ENCODE measurements around the gene STAG3.

STAG3 gene

GRCh38 chr7:100204454-100204853 lies 26.7 kb downstream of the STAG3 start:
- Histone ChIP-seq H3K4me3 (ENCODE audit: low read depth, low read length) (no peak overlapping the region), H3K4me2 (ENCODE audit: low read length) (no peak overlapping the region), H3K36me3 (ENCODE audit: control insufficient read depth, insufficient read depth, low read length) (no peaks in the 10 kb centered on the region), H3K27me3 (ENCODE audit: control insufficient read depth, insufficient read depth, low read length) (no peaks in the 10 kb centered on the region), H3K9ac (no peak overlapping the region), H2AFZ (no peak overlapping the region), H3K27ac (no peak overlapping the region), H3K4me1 (peaks cover 11% of the 10 kb centered on the region), H3K79me2 (no peaks in the 10 kb centered on the region), H3K9me3 (ENCODE audit: control insufficient read depth, low read length) (no peaks in the 10 kb centered on the region)
- no peak for TF ChIP-seq CTCF (IDR thresholded peaks at IDR 0.05)

- Histone ChIP-seq H3K27ac (peak overlapping the region; percentile 54), H3K79me2 (no peaks in the 10 kb centered on the region), H2AFZ (peak overlapping the region; percentile 24), H3K4me2 (ENCODE audit: low read length) (no peak overlapping the region), H3K9me3 (ENCODE audit: control insufficient read depth, low read length) (no peaks in the 10 kb centered on the region), H3K4me3 (ENCODE audit: low read depth, low read length) (no peak overlapping the region), H3K9ac (no peak overlapping the region), H3K4me1 (peaks cover 14% of the 10 kb centered on the region), H3K27me3 (ENCODE audit: control insufficient read depth, insufficient read depth, low read length) (no peaks in the 10 kb centered on the region), H3K36me3 (ENCODE audit: control insufficient read depth, insufficient read depth, low read length) (no peaks in the 10 kb centered on the region)
- TF ChIP-seq CTCF (IDR thresholded peaks at IDR 0.05): no peak
These were observed 31.2 kb downstream of the STAG3 start for GRCh38 chr7:100208911-100209408.

- Histone ChIP-seq H3K4me2 (ENCODE audit: low read length) (no peak overlapping the region), H3K27ac (peak overlapping the region; percentile 54), H3K9me3 (ENCODE audit: control insufficient read depth, low read length) (no peaks in the 10 kb centered on the region), H3K4me1 (peaks cover 14% of the 10 kb centered on the region), H2AFZ (peak overlapping the region; percentile 24), H3K36me3 (ENCODE audit: control insufficient read depth, insufficient read depth, low read length) (no peaks in the 10 kb centered on the region), H3K9ac (no peak overlapping the region), H3K79me2 (no peaks in the 10 kb centered on the region), H3K27me3 (ENCODE audit: control insufficient read depth, insufficient read depth, low read length) (no peaks in the 10 kb centered on the region), H3K4me3 (ENCODE audit: low read depth, low read length) (no peak overlapping the region)
- no peak for TF ChIP-seq CTCF (IDR thresholded peaks at IDR 0.05)
These were observed 31.8 kb downstream of the STAG3 start for GRCh38 chr7:100209493-100209892.

GRCh38 chr7:100210805-100211204 lies 33.1 kb downstream of the STAG3 start:
- Histone ChIP-seq H3K9ac (no peak overlapping the region), H2AFZ (no peak overlapping the region), H3K36me3 (ENCODE audit: control insufficient read depth, insufficient read depth, low read length) (no peaks in the 10 kb centered on the region), H3K27me3 (ENCODE audit: control insufficient read depth, insufficient read depth, low read length) (no peaks in the 10 kb centered on the region), H3K79me2 (no peaks in the 10 kb centered on the region), H3K4me2 (ENCODE audit: low read length) (no peak overlapping the region), H3K4me1 (peaks cover 14% of the 10 kb centered on the region), H3K9me3 (ENCODE audit: control insufficient read depth, low read length) (no peaks in the 10 kb centered on the region), H3K27ac (peak overlapping the region; percentile 9), H3K4me3 (ENCODE audit: low read depth, low read length) (no peak overlapping the region)
- no peak for TF ChIP-seq CTCF (IDR thresholded peaks at IDR 0.05)

GRCh38 chr7:100211342-100211780 lies 33.6 kb downstream of the STAG3 start:
- Histone ChIP-seq H3K4me2 (ENCODE audit: low read length) (no peak overlapping the region), H3K36me3 (ENCODE audit: control insufficient read depth, insufficient read depth, low read length) (no peaks in the 10 kb centered on the region), H3K9me3 (ENCODE audit: control insufficient read depth, low read length) (no peaks in the 10 kb centered on the region), H3K4me1 (peaks cover 14% of the 10 kb centered on the region), H2AFZ (no peak overlapping the region), H3K4me3 (ENCODE audit: low read depth, low read length) (no peak overlapping the region), H3K79me2 (no peaks in the 10 kb centered on the region), H3K27me3 (ENCODE audit: control insufficient read depth, insufficient read depth, low read length) (no peaks in the 10 kb centered on the region), H3K9ac (no peak overlapping the region), H3K27ac (no peak overlapping the region)
- TF ChIP-seq CTCF (IDR thresholded peaks at IDR 0.05): no peak

Data from parathyroid adenoma (tissue), 2 donors.